GM19438 (cell line): ENCODE measurements around the gene NEURL4.

Experiments used
- ATAC-seq: cut with Tn5 transposase; IDR thresholded peaks from one replicate; pipeline ENCODE4 v1.9.1; 2021; ENCODE audit warnings: low read depth; ENCODE audit not compliant: unreplicated experiment

NEURL4 gene

GRCh38 chr17:7281074-7281952 lies 47.8 kb downstream of the NEURL4 start, which contains the start of gene SLC2A4:
Gene SLC2A4 (plus strand): TSS chr17:7281718. CDS start chr17:7281935, 217 bp downstream.
- ATAC-seq = no peak

- no peak for ATAC-seq
These were observed 48.5 kb downstream of the NEURL4 start for GRCh38 chr17:7280519-7281073.

- ATAC-seq = no peak
These were observed 49.7 kb downstream of the NEURL4 start for GRCh38 chr17:7279448-7279847.

- no peak for ATAC-seq
These were observed 62.4 kb downstream of the NEURL4 start for GRCh38 chr17:7266784-7267183.
